ENCODE data around the gene SKOR1.

SKOR1 gene

GRCh38 chr15:67783303-67783702 lies 42.0 kb upstream of the SKOR1 start:
- peak; percentile 30; the same call in 1 of the 2 replicates for TF ChIP-seq CTCF (IDR thresholded peaks at IDR 0.05; ENCODE audit: low read depth, low read length)
- no peaks in the 10 kb centered on the region for H3K9me3 ChIP-seq (ENCODE audit: severe bottlenecking)
- no peak overlapping the region for H3K4me3 ChIP-seq (ENCODE audit: low read depth, low read length)
- no peak overlapping the region for H3K27ac ChIP-seq
- DNase-seq, result peak; percentile 33
- H3K27me3 ChIP-seq (ENCODE audit: insufficient read depth, low read depth, severe bottlenecking), result no peaks in the 10 kb centered on the region
- no peaks in the 10 kb centered on the region for H3K36me3 ChIP-seq

GRCh38 chr15:67784090-67784781 lies 41.1 kb upstream of the SKOR1 start:
- no peaks in the 10 kb centered on the region for H3K36me3 ChIP-seq
- TF ChIP-seq CTCF (IDR thresholded peaks at IDR 0.05; ENCODE audit: low read depth, low read length), result no peak
- no peak overlapping the region for H3K27ac ChIP-seq
- DNase-seq, result no peak
- no peak overlapping the region for H3K4me3 ChIP-seq (ENCODE audit: low read depth, low read length)
- no peaks in the 10 kb centered on the region for H3K9me3 ChIP-seq (ENCODE audit: severe bottlenecking)
- H3K27me3 ChIP-seq (ENCODE audit: insufficient read depth, low read depth, severe bottlenecking), result no peaks in the 10 kb centered on the region

GRCh38 chr15:67784856-67785430 lies 40.4 kb upstream of the SKOR1 start:
- Histone ChIP-seq H3K27me3 (ENCODE audit: insufficient read depth, low read depth, severe bottlenecking) (no peaks in the 10 kb centered on the region), H3K27ac (no peak overlapping the region), H3K9me3 (ENCODE audit: severe bottlenecking) (no peaks in the 10 kb centered on the region), H3K4me3 (ENCODE audit: low read depth, low read length) (no peak overlapping the region), H3K36me3 (no peaks in the 10 kb centered on the region)
- TF ChIP-seq CTCF (IDR thresholded peaks at IDR 0.05; ENCODE audit: low read depth, low read length), result no peak
- no peak for DNase-seq

GRCh38 chr15:67785431-67785830 lies 39.9 kb upstream of the SKOR1 start:
- Histone ChIP-seq H3K9me3 (ENCODE audit: severe bottlenecking) (no peaks in the 10 kb centered on the region), H3K36me3 (no peaks in the 10 kb centered on the region), H3K4me3 (ENCODE audit: low read depth, low read length) (no peak overlapping the region), H3K27me3 (ENCODE audit: insufficient read depth, low read depth, severe bottlenecking) (no peaks in the 10 kb centered on the region), H3K27ac (no peak overlapping the region)
- TF ChIP-seq CTCF (IDR thresholded peaks at IDR 0.05; ENCODE audit: low read depth, low read length), result no peak
- DNase-seq, result no peak

GRCh38 chr15:67786646-67787045 lies 38.7 kb upstream of the SKOR1 start:
- no peak for TF ChIP-seq CTCF (IDR thresholded peaks at IDR 0.05; ENCODE audit: low read depth, low read length)
- no peak overlapping the region for H3K27ac ChIP-seq

More at GRCh38 chr15:67786646-67787045, 38.7 kb upstream of the SKOR1 start:
- Histone ChIP-seq H3K9me3 (ENCODE audit: severe bottlenecking) (no peaks in the 10 kb centered on the region), H3K27me3 (ENCODE audit: insufficient read depth, low read depth, severe bottlenecking) (no peaks in the 10 kb centered on the region), H3K36me3 (no peaks in the 10 kb centered on the region), H3K4me3 (ENCODE audit: low read depth, low read length) (no peak overlapping the region)
- no peak for DNase-seq
